Stimulated activated naive CD8-positive, alpha-beta T cell treated with anti-CD3 and anti-CD28 coated beads, Interleukin-15, Interleukin-2, amounts not matched to agents 100 ng/mL and 50 ng/mL, for 24 hours (primary cell): ENCODE measurements around the gene NSF.
"Not testable (repeated sequence)": the region's sequence is repeated elsewhere in the genome, so short reads cannot be mapped to it uniquely, and the experiment has no call there.

Experiments
- H3K27ac Mint-ChIP-seq: one replicate; pipeline ENCODE4 v1.8.0; 2021; ENCODE audit warnings: mild to moderate bottlenecking, mixed read lengths
- H3K27me3 Mint-ChIP-seq: one replicate; pipeline ENCODE4 v1.8.0; 2021; ENCODE audit warnings: mixed read lengths
- H3K36me3 Mint-ChIP-seq: one replicate; pipeline ENCODE4 v1.8.0; 2021; ENCODE audit warnings: low read depth, mixed read lengths
- H3K4me1 Mint-ChIP-seq: one replicate; pipeline ENCODE4 v1.8.0; 2021; ENCODE audit warnings: low read depth, mixed read lengths
- H3K4me3 Mint-ChIP-seq: one replicate; pipeline ENCODE4 v1.8.0; 2021; ENCODE audit warnings: mild to moderate bottlenecking, mixed read lengths
- H3K9me3 Mint-ChIP-seq: one replicate; pipeline ENCODE4 v1.8.0; 2021; ENCODE audit warnings: mixed read lengths

Gene NSF

DNA sequence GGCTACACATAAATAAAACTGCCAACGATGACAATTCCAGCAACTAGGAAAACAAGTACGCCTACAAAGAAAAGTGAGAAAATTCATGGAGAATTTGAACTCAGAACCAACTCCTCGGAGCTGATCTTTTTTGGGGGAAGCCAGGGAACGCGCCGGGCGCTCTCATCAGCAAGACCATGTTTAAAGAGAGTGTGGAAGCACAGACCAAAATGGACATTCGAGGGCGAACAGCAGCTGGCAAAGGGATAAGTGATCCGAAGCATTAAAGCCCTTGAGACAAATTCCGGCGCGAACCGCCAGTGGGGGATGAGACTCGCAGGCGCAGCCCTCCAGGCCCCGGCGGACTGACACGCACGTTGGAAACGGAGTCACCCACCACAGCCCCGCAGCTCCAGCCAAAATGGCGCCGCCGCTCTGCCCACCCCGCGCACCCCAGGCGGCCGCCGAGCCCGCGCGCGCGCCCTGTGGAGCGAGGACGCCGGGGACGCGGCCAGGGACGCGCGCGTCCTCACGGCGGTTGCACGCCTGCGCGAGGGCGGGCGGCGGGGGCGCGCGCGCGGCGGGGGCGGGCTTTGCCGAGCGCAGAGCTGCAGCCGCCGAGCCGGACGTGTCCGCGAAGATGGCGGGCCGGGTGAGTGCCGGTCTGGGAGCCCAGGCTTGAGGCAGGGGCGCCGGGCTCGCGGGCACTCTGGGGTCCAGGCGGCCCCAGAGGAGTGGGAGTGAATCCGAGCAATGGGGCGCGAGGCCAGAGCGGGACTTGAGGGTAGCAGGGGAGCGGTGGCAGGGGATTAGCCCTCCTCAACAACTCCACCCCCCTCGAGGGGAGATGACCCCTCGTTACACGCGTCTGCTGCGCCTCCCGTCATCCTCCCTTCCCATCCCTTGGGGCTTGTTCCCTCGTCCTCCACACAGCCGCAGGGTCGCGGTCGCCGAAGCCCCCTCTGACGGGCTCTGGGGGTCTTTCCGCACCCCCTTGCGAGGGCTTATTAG lies at the start of gene NSF:
NSF (plus strand) TSS at position 513 of the 990 bp plus-strand sequence; CDS start at position 620, 107 bp downstream.
- not testable (repeated sequence) for H3K36me3 Mint-ChIP-seq, H3K27ac Mint-ChIP-seq, H3K9me3 Mint-ChIP-seq, H3K4me1 Mint-ChIP-seq, H3K4me3 Mint-ChIP-seq, H3K27me3 Mint-ChIP-seq

DNA sequence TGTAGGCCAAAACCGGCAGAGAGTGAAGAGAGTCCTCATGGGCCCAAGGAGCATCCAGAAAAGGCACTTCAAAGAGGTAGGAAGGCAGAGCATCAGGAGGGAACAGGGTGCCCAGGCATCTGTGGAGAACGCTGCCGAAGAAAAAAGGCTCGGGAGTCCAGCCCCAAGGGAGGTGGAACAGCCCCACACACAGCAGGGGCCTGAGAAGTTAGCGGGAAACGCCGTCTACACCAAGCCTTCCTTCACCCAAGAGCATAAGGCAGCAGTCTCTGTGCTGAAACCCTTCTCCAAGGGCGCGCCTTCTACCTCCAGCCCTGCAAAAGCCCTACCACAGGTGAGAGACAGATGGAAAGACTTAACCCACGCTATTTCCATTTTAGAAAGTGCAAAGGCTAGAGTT lies 41.9 kb upstream of the NSF start:
- H3K27ac Mint-ChIP-seq, H3K4me3 Mint-ChIP-seq, H3K4me1 Mint-ChIP-seq, H3K27me3 Mint-ChIP-seq, H3K9me3 Mint-ChIP-seq, H3K36me3 Mint-ChIP-seq: not testable (repeated sequence)

DNA sequence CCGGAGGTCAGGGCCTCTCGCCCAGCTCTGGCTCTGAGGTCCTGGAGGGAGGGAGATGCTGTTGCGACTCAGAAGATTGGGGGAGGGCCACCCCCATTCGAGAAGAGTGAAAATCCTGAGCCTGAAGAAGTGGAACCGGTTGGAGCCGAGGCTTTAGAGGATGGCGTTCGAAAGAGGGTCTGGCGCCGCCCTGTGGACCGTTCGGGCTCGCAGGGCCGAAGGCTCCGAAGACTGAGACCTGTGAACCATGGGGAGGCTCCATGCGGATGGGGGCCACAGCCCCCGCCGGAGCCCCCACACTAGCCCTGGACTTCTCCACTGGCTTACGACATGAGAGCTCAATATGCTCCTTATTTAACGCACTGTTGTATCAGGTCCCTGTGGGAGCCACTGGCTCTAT lies 31.3 kb upstream of the NSF start:
- H3K4me3 Mint-ChIP-seq, H3K36me3 Mint-ChIP-seq, H3K27me3 Mint-ChIP-seq, H3K4me1 Mint-ChIP-seq, H3K9me3 Mint-ChIP-seq, H3K27ac Mint-ChIP-seq: not testable (repeated sequence)

DNA sequence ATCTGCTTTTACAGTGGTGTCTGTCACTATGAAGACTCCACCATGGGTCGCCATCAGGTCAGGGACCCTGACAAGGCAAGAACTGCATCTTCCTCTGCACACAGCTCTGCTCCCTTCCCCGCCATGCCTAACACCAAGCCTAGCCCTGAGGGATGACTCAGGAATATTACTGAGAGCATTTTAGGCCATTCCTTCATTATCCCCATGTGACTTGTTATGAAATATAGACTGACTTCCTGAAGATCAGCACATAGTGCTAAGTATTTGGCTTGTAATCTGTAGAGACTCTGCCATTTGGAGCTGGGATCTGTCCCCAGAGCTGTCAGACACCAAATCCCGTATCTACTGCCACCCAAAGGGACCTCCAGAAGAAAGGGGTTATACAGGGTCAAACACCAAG lies 30.4 kb upstream of the NSF start:
- H3K9me3 Mint-ChIP-seq, H3K4me1 Mint-ChIP-seq, H3K27ac Mint-ChIP-seq, H3K27me3 Mint-ChIP-seq, H3K4me3 Mint-ChIP-seq, H3K36me3 Mint-ChIP-seq: not testable (repeated sequence)

DNA sequence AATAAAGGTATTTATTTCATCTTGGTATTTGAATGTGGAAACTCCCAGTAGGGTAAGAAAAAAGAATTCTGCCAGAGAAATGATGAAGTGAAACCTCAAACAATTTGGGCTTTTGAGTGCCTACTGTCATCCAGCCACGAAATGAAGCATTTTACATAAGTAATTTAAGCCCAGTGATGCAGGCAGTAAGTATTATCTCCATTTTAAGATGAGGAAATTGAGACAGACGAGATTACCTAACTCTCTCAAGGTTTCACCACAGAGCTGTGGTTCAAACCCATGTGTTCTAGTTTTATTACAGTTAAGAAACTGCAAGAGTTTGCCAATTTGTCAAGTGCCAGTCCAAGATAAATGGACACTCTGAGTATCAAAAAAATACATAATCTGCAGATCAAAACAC lies 24.2 kb upstream of the NSF start:
- H3K9me3 Mint-ChIP-seq, H3K27me3 Mint-ChIP-seq, H3K4me1 Mint-ChIP-seq, H3K27ac Mint-ChIP-seq, H3K4me3 Mint-ChIP-seq, H3K36me3 Mint-ChIP-seq: not testable (repeated sequence)

- H3K36me3 Mint-ChIP-seq, H3K27ac Mint-ChIP-seq, H3K4me1 Mint-ChIP-seq, H3K4me3 Mint-ChIP-seq, H3K9me3 Mint-ChIP-seq, H3K27me3 Mint-ChIP-seq: not testable (repeated sequence)
Observed at GRCh38 chr17:46566980-46567379, 23.5 kb upstream of the NSF start.

GRCh38 chr17:46571796-46572195 lies 18.7 kb upstream of the NSF start:
- not testable (repeated sequence) for H3K36me3 Mint-ChIP-seq, H3K9me3 Mint-ChIP-seq, H3K27ac Mint-ChIP-seq, H3K4me1 Mint-ChIP-seq, H3K4me3 Mint-ChIP-seq, H3K27me3 Mint-ChIP-seq

- H3K27ac Mint-ChIP-seq, H3K36me3 Mint-ChIP-seq, H3K27me3 Mint-ChIP-seq, H3K9me3 Mint-ChIP-seq, H3K4me3 Mint-ChIP-seq, H3K4me1 Mint-ChIP-seq: not testable (repeated sequence)
Observed at GRCh38 chr17:46579083-46580075, 11.1 kb upstream of the NSF start, which contains the start of gene ARL17A. Gene ARL17A, minus strand, starts transcription at chr17:46579691. Its CDS starts 3,369 bp downstream, at chr17:46576322.

DNA sequence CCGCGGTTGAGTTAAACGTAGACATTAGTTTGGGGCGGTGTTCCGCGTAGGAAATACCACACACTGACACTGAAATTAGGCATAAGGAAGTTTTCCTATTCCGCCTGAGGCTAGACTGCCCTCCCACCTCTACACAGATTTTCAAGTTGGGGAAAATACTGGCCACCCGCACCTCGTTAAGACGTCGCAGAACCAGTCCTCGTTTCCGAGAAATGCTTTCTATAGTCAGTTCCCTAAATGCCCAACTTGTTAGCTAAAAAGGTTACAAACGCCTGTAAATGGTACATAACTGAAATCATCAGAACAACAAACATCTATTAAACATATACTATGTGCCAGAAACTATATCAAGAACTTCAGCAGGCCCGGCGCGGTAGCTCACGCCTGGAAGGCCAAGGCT lies 10.4 kb upstream of the NSF start:
- H3K4me3 Mint-ChIP-seq, H3K36me3 Mint-ChIP-seq, H3K9me3 Mint-ChIP-seq, H3K27ac Mint-ChIP-seq, H3K4me1 Mint-ChIP-seq, H3K27me3 Mint-ChIP-seq: not testable (repeated sequence)

GRCh38 chr17:46585444-46585843 lies 5.0 kb upstream of the NSF start:
- H3K4me3 Mint-ChIP-seq, H3K27me3 Mint-ChIP-seq, H3K9me3 Mint-ChIP-seq, H3K36me3 Mint-ChIP-seq, H3K27ac Mint-ChIP-seq, H3K4me1 Mint-ChIP-seq: not testable (repeated sequence)

- not testable (repeated sequence) for H3K27ac Mint-ChIP-seq, H3K9me3 Mint-ChIP-seq, H3K36me3 Mint-ChIP-seq, H3K27me3 Mint-ChIP-seq, H3K4me3 Mint-ChIP-seq, H3K4me1 Mint-ChIP-seq
Observed at GRCh38 chr17:46591332-46591731, 863 bp downstream of the NSF start.

DNA sequence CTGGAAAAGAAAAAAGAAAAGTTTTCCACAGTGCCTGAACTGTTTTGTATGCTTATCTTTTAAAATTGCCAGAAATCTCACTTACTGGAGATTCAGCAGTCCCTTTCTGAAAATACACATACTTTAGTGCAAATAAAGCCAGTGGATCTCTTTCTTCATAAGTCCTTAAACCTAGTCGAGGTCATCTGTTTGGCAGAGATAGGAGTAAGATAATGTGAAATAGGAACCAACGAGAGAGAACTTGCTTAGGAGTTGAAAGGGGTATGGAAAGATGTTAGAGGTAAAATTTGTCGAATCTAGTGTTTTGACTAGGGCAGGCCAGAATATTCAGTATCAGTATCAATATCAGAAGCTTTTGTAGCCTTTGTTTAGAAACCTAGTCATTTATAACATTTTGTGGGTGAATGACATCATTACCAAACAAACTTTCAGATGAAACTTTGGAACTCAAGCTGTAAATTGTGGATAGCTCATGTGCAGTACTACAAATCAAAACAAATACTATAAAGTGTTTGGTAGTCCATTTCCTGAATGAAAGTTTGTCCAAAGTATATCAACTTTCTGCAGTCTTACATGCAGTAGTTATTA lies 8.0 kb downstream of the NSF start:
- H3K27me3 Mint-ChIP-seq, H3K27ac Mint-ChIP-seq, H3K4me1 Mint-ChIP-seq, H3K36me3 Mint-ChIP-seq, H3K4me3 Mint-ChIP-seq, H3K9me3 Mint-ChIP-seq: not testable (repeated sequence)

- not testable (repeated sequence) for H3K4me3 Mint-ChIP-seq, H3K36me3 Mint-ChIP-seq, H3K4me1 Mint-ChIP-seq, H3K9me3 Mint-ChIP-seq, H3K27me3 Mint-ChIP-seq, H3K27ac Mint-ChIP-seq
Observed at GRCh38 chr17:46600767-46601166, 10.3 kb downstream of the NSF start.

DNA sequence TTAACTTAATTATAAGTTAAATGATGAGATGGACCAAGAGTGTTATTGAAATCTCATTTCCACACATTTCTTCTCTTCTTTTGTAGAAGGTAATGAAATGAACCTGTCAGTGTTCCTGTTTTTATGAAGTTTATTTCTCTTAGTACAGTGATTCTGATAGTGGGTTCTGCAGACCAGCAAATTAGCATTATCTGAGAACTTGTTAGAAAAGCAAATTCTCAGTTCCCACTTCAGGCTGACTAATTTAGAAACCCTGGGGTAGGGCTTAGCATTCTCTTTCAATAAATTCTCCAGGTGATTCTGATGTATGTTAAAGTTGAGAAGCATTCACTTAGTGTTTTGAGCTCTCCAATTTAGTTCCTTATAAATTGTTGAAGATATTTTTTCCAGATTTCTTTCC lies 12.7 kb downstream of the NSF start:
- H3K27me3 Mint-ChIP-seq, H3K4me3 Mint-ChIP-seq, H3K9me3 Mint-ChIP-seq, H3K27ac Mint-ChIP-seq, H3K36me3 Mint-ChIP-seq, H3K4me1 Mint-ChIP-seq: not testable (repeated sequence)

GRCh38 chr17:46611304-46611703 lies 20.8 kb downstream of the NSF start:
- not testable (repeated sequence) for H3K4me1 Mint-ChIP-seq, H3K36me3 Mint-ChIP-seq, H3K27ac Mint-ChIP-seq, H3K9me3 Mint-ChIP-seq, H3K4me3 Mint-ChIP-seq, H3K27me3 Mint-ChIP-seq
